Neural progenitor cell (in vitro differentiated cells): ENCODE results near the gene RELL1. TPM values are rescaled to one million over a fixed set of nuclear protein-coding genes. Genes with fewer than 3 reads are reported as not detected.

Source experiments
- DNase-seq: peaks from one replicate; pipeline ENCODE4 v3.0.0-alpha.2; 2016; ENCODE audit warnings: low spot score
- H2AFZ ChIP-seq: fragments of 200-600 bp; sonication (generic); replicated peaks from 2 replicates; pipeline ENCODE4 v1.6.1; 2016; ENCODE audit warnings: antibody characterized with exemption
- H3F3A ChIP-seq: fragments of 200-600 bp; sonication (generic); 2 replicates; pipeline ENCODE4 v1.6.1; 2016; ENCODE audit warnings: antibody characterized with exemption, low read depth
- H3K27ac ChIP-seq: fragments of 200-600 bp; sonication (generic); 2 replicates; pipeline ENCODE4 v1.5.1; 2016; ENCODE audit warnings: mild to moderate bottlenecking
- H3K27me3 ChIP-seq: fragments of 200-600 bp; sonication (generic); 2 replicates; pipeline ENCODE4 v1.6.1; 2016; ENCODE audit warnings: mild to moderate bottlenecking, moderate library complexity
- H3K36me3 ChIP-seq: fragments of 200-600 bp; sonication (generic); 2 replicates; pipeline ENCODE4 v1.5.1; 2016
- H3K4me1 ChIP-seq: fragments of 200-600 bp; sonication (generic); 2 replicates; pipeline ENCODE4 v1.6.1; 2016; ENCODE audit warnings: mixed run types
- H3K4me2 ChIP-seq: fragments of 200-600 bp; sonication (generic); 2 replicates; pipeline ENCODE4 v1.6.1; 2016
- H3K4me3 ChIP-seq: fragments of 200-600 bp; sonication (generic); 2 replicates; pipeline ENCODE4 v1.5.1; 2016
- H3K79me2 ChIP-seq: fragments of 200-600 bp; sonication (generic); 2 replicates; pipeline ENCODE4 v1.6.1; 2016; ENCODE audit warnings: low read depth
- H3K9ac ChIP-seq: fragments of 200-600 bp; sonication (generic); 2 replicates; pipeline ENCODE4 v1.6.1; 2016
- H3K9me3 ChIP-seq: fragments of 200-600 bp; sonication (generic); 2 replicates; pipeline ENCODE4 v1.5.1; 2016; ENCODE audit warnings: low read depth
- H4K20me1 ChIP-seq: fragments of 200-600 bp; sonication (generic); 2 replicates; pipeline ENCODE4 v1.6.1; 2016; ENCODE audit warnings: low read depth
- H3K27ac Mint-ChIP-seq: 3 replicates; pipeline ENCODE4 v1.8.0; 2021; ENCODE audit warnings: mixed read lengths
- H3K27me3 Mint-ChIP-seq: 2 replicates; pipeline ENCODE4 v1.8.0; 2022; ENCODE audit warnings: low read depth, mild to moderate bottlenecking, inconsistent platforms, moderate library complexity, mixed read lengths; ENCODE audit not compliant: insufficient read depth
- H3K36me3 Mint-ChIP-seq: 3 replicates; pipeline ENCODE4 v1.8.0; 2021; ENCODE audit warnings: mixed read lengths
- H3K4me1 Mint-ChIP-seq: 3 replicates; pipeline ENCODE4 v1.8.0; 2021; ENCODE audit warnings: mixed read lengths
- H3K4me3 Mint-ChIP-seq: 3 replicates; pipeline ENCODE4 v1.8.0; 2021; ENCODE audit warnings: mild to moderate bottlenecking, moderate library complexity, mixed read lengths
- H3K9me3 Mint-ChIP-seq: 3 replicates; pipeline ENCODE4 v1.8.0; 2020; ENCODE audit warnings: mixed read lengths
- CTCF ChIP-seq: fragments of 200-600 bp; sonication (generic); IDR thresholded peaks from 2 replicates; pipeline ENCODE4 v1.5.1; 2017; ENCODE audit warnings: antibody characterized with exemption, mild to moderate bottlenecking
- EZH2 ChIP-seq: fragments of 200-600 bp; sonication (generic); IDR thresholded peaks from 2 replicates; pipeline ENCODE4 v1.6.1; 2017; ENCODE audit warnings: antibody characterized with exemption, mild to moderate bottlenecking, moderate library complexity
- EZH2phosphoT487 ChIP-seq: fragments of 200-600 bp; sonication (generic); IDR thresholded peaks from 2 replicates; pipeline ENCODE4 v1.6.1; 2017; ENCODE audit warnings: antibody characterized with exemption
- total RNA-seq: library from RNA; depleted of rRNA; stranded (reverse); fragments of >200 nt; gene quantifications from 2 replicates; pipeline ENCODE4 v1.2.3, GENCODE V29; 2015; ENCODE audit warnings: low replicate concordance

Gene RELL1
- total RNA-seq, 1 donor from 2014 or later, result 12.1 TPM

GRCh38 chr4:37679301-37679700 is 6.9 kb downstream of the RELL1 start:
- no peak overlapping the region for H3K27ac Mint-ChIP-seq
- peaks cover 6% of the 10 kb centered on the region for H3K79me2 ChIP-seq

GRCh38 chr4:37678624-37679023 is 7.6 kb downstream of the RELL1 start:
- Histone ChIP-seq H3K4me3 (no peak overlapping the region), H3K36me3 (no peaks in the 10 kb centered on the region), H3K79me2 (peaks cover 6% of the 10 kb centered on the region), H2AFZ (no peak overlapping the region), H3K9ac (no peak overlapping the region), H4K20me1 (no peaks in the 10 kb centered on the region), H3K4me2 (no peak overlapping the region), H3K27me3 (no peaks in the 10 kb centered on the region), H3K4me1 (peaks cover 4% of the 10 kb centered on the region), H3K9me3 (no peaks in the 10 kb centered on the region), H3F3A (no peaks in the 10 kb centered on the region), H3K27ac (no peak overlapping the region)
- no peak overlapping the region for H3K27ac Mint-ChIP-seq
- no peak for DNase-seq
- no peak overlapping the region for H3K4me3 Mint-ChIP-seq
- H3K36me3 Mint-ChIP-seq, result peaks cover 19% of the 10 kb centered on the region
- H3K9me3 Mint-ChIP-seq, result peaks cover 5% of the 10 kb centered on the region
- H3K4me1 Mint-ChIP-seq, result peaks cover 16% of the 10 kb centered on the region
- TF ChIP-seq CTCF (no peak), EZH2 (no peak), EZH2phosphoT487 (no peak)
- H3K27me3 Mint-ChIP-seq, result no peaks in the 10 kb centered on the region

More at GRCh38 chr4:37679301-37679700, 6.9 kb downstream of the RELL1 start:
- H3K36me3 Mint-ChIP-seq, result peaks cover 22% of the 10 kb centered on the region
- H4K20me1 ChIP-seq, result no peaks in the 10 kb centered on the region
- H3K9me3 Mint-ChIP-seq, result peaks cover 5% of the 10 kb centered on the region
- no peaks in the 10 kb centered on the region for H3F3A ChIP-seq
- no peaks in the 10 kb centered on the region for H3K27me3 Mint-ChIP-seq
- H3K4me3 ChIP-seq, result no peak overlapping the region
- H3K9ac ChIP-seq, result no peak overlapping the region
- no peaks in the 10 kb centered on the region for H3K9me3 ChIP-seq
- no peak overlapping the region for H3K27ac ChIP-seq
- H3K4me1 ChIP-seq, result no peaks in the 10 kb centered on the region
- no peak for TF ChIP-seq CTCF
- no peak for TF ChIP-seq EZH2
- TF ChIP-seq EZH2phosphoT487, result no peak
- no peak overlapping the region for H3K4me3 Mint-ChIP-seq
- no peak overlapping the region for H2AFZ ChIP-seq
- peaks cover 3% of the 10 kb centered on the region for H3K27me3 ChIP-seq
- no peak overlapping the region for H3K4me2 ChIP-seq
- no peaks in the 10 kb centered on the region for H3K36me3 ChIP-seq
- peaks cover 18% of the 10 kb centered on the region for H3K4me1 Mint-ChIP-seq
- DNase-seq, result no peak

- no peak overlapping the region for H3K4me3 Mint-ChIP-seq
- Histone ChIP-seq H4K20me1 (no peaks in the 10 kb centered on the region), H3K4me3 (no peak overlapping the region)
Observed at GRCh38 chr4:37675587-37676290, 10.4 kb downstream of the RELL1 start.

More at GRCh38 chr4:37675587-37676290, 10.4 kb downstream of the RELL1 start:
- no peak for DNase-seq
- peaks cover 4% of the 10 kb centered on the region for H3K4me1 ChIP-seq
- no peak overlapping the region for H3K27ac ChIP-seq
- no peak overlapping the region for H2AFZ ChIP-seq
- no peaks in the 10 kb centered on the region for H3F3A ChIP-seq
- H3K9me3 ChIP-seq, result no peaks in the 10 kb centered on the region
- TF ChIP-seq CTCF (no peak), EZH2 (no peak), EZH2phosphoT487 (no peak)
- no peaks in the 10 kb centered on the region for H3K36me3 ChIP-seq
- no peaks in the 10 kb centered on the region for H3K27me3 ChIP-seq
- H3K27me3 Mint-ChIP-seq, result peaks cover 6% of the 10 kb centered on the region
- no peak overlapping the region for H3K27ac Mint-ChIP-seq
- H3K4me1 Mint-ChIP-seq, result no peaks in the 10 kb centered on the region
- no peak overlapping the region for H3K4me2 ChIP-seq
- H3K36me3 Mint-ChIP-seq, result peaks cover 29% of the 10 kb centered on the region
- peaks cover 6% of the 10 kb centered on the region for H3K79me2 ChIP-seq
- peaks cover 11% of the 10 kb centered on the region for H3K9me3 Mint-ChIP-seq
- H3K9ac ChIP-seq, result no peak overlapping the region
